K562 (cell line): ENCODE measurements around the gene OSCAR. TPM values are rescaled to one million over a fixed set of nuclear protein-coding genes. Genes with fewer than 3 reads are reported as not detected.

ENCODE experiments used
- CAMTA2 ChIP-seq: fragments of 250-450 bp; sonication (Bioruptor Pico); conservative IDR thresholded peaks from 2 replicates; pipeline ENCODE4 v1.5.1; 2022
- CREB1 ChIP-seq, 2 experiments: sonication (generic) in 1 of 2; formaldehyde crosslinking in 1 of 2; IDR thresholded peaks; 2 replicates each; pipeline versions ENCODE4 v1.6.1 to v1.8.0; 2012 to 2022; ENCODE audit warnings: inconsistent platforms in 1 of 2, mild to moderate bottlenecking in 1 of 2, missing genetic modification reagents in 1 of 2, moderate library complexity in 1 of 2
- MTF1 ChIP-seq: fragments of 250-450 bp; sonication (Bioruptor Pico); IDR thresholded peaks from 2 replicates; pipeline ENCODE4 v1.9.0; 2021; ENCODE audit warnings: moderate library complexity, mild to moderate bottlenecking, inconsistent platforms, borderline replicate concordance
- NFXL1 ChIP-seq: fragments of 450-650 bp; formaldehyde crosslinking; IDR thresholded peaks from 2 replicates; pipeline ENCODE4 v1.4.0; 2021; ENCODE audit warnings: mild to moderate bottlenecking
- NR2C1 ChIP-seq, 2 experiments: fragments of 450-650 bp; IDR thresholded peaks; 2 replicates each; pipeline ENCODE4 v1.6.1; 2017; ENCODE audit warnings: mild to moderate bottlenecking in 2 of 2, antibody characterized with exemption in 1 of 2, inconsistent platforms in 1 of 2, missing compliant biosample characterization in 1 of 2, missing genetic modification characterization in 1 of 2
- SIRT6 ChIP-seq: IDR thresholded peaks from one replicate; pipeline ENCODE4 v1.6.1; 2012; ENCODE audit warnings: low read depth, mild to moderate bottlenecking, control low read depth, inconsistent platforms, low read length, moderate library complexity
- SPI1 ChIP-seq: IDR thresholded peaks from 2 replicates; pipeline ENCODE4 v1.6.1; 2011; ENCODE audit warnings: low read depth, low read length, control low read depth, borderline replicate concordance
- THRAP3 ChIP-seq: fragments of 450-650 bp; IDR thresholded peaks from 2 replicates; pipeline ENCODE4 v1.6.1; 2016; ENCODE audit warnings: mild to moderate bottlenecking, inconsistent platforms, borderline replicate concordance
- ZFP1 ChIP-seq: fragments of 450-650 bp; formaldehyde crosslinking; IDR thresholded peaks from 2 replicates; pipeline ENCODE4 v1.4.0; 2020; ENCODE audit warnings: mild to moderate bottlenecking, mixed read lengths
- ZNF507 ChIP-seq: conservative IDR thresholded peaks from 2 replicates; pipeline ENCODE4 v1.6.1; 2017; ENCODE audit warnings: missing genetic modification characterization, missing compliant biosample characterization
- ZSCAN29 ChIP-seq: fragments of 450-650 bp; IDR thresholded peaks from 2 replicates; pipeline ENCODE4 v1.6.1; 2017
- polyA plus RNA-seq, 8 experiments: library from polyadenylated mRNA; depleted of rRNA in 4 of 8; stranded (reverse) in 5 of 8; unstranded in 3 of 8; fragments of >200 nt; fragmentation: Nextera tagmentation in 2 of 8; fragmentation: Illumina TruSeq in 1 of 8; extraction: Ambion mirVana in 2 of 8; extraction: Trizol in 1 of 8; gene quantifications; 2 replicates each; pipeline versions ENCODE4 v1.2.1 to v1.2.3, GENCODE V29; 2011 to 2014; ENCODE audit warnings: inconsistent platforms in 1 of 8, missing spikeins in 1 of 8
- total RNA-seq, 7 experiments: library from RNA; depleted of rRNA in 6 of 7; stranded (reverse); fragments of >200 nt in 6 of 7; fragmentation: Illumina TruSeq in 2 of 7; extraction: Trizol in 2 of 7; gene quantifications; 2 replicates each; pipeline versions ENCODE4 v1.2.1 to v1.2.3, GENCODE V29; 2011 to 2021; ENCODE audit warnings: low replicate concordance in 1 of 7
- TF ChIP-seq, protein P1 (sequence below), 3 experiments: fragments of 200-800 bp in 1 of 3; sonication (Bioruptor generic) in 1 of 3; sonication (generic) in 1 of 3; formaldehyde crosslinking in 1 of 3; IDR thresholded peaks; 2 replicates each; pipeline versions ENCODE4 v1.6.1 to v1.8.0; 2016 to 2022; ENCODE audit warnings: mild to moderate bottlenecking in 2 of 3, missing compliant biosample characterization in 2 of 3, missing genetic modification characterization in 2 of 3, missing genetic modification reagents in 1 of 3
- TF ChIP-seq, protein P2 (sequence below): fragments of 450-650 bp; conservative IDR thresholded peaks from 2 replicates; pipeline ENCODE4 v1.6.1; 2016; ENCODE audit warnings: missing genetic modification characterization, low read depth, mild to moderate bottlenecking, control low read depth, missing compliant biosample characterization
- TF ChIP-seq, protein P3 (sequence below), 2 experiments: IDR thresholded peaks in 1 of 2; conservative IDR thresholded peaks in 1 of 2; 2 replicates each; pipeline ENCODE4 v1.6.1; 2016; ENCODE audit warnings: low read depth in 2 of 2, mild to moderate bottlenecking in 1 of 2, missing compliant biosample characterization in 1 of 2, missing genetic modification characterization in 1 of 2, moderate library complexity in 1 of 2

The OSCAR gene
- total and polyA plus RNA-seq, 9 of the 15 experiments (the other 6 are each of a cell fraction or from before 2014, with no cell fraction given) = 0.09 to 0.62 (median 0.13) TPM; not detected in 5

DNA sequence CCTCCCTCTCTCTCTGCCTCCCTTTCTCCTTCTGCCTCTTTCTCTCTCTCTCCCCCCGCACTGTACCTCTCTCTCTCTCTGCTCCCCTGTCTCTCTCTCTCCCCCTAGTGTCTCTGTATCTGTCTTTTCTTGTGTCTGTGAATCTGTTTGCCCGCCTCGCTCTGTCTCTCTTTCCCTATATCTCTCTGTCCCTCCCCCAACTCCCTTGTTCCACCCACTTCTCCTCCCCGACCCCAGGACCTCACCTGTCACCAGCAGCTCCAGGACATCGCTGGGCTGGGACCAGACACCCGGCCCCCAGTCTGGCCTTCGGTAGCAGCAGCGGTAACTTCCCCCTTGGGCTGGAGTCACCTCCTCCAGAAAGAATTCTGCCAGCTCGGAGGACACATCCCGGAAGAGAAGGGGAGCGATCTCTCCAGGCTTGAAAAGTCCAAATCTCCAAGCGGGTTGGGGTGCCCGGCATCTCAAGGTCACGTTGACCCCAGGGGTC lies 3.9 kb downstream of the OSCAR start (continued):
- TF ChIP-seq, protein P1, sequence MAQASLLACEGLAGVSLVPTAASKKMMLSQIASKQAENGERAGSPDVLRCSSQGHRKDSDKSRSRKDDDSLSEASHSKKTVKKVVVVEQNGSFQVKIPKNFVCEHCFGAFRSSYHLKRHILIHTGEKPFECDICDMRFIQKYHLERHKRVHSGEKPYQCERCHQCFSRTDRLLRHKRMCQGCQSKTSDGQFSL (CRISPR knock-in tag; IDR thresholded peaks at IDR 0.05) = no peak
- TF ChIP-seq, protein P1 (tag; IDR thresholded peaks at IDR 0.05) = no peak
- TF ChIP-seq NR2C1 (IDR thresholded peaks at IDR 0.05) = no peak
- no peak for TF ChIP-seq NR2C1 (tag; IDR thresholded peaks at IDR 0.05)
- TF ChIP-seq, protein P2, sequence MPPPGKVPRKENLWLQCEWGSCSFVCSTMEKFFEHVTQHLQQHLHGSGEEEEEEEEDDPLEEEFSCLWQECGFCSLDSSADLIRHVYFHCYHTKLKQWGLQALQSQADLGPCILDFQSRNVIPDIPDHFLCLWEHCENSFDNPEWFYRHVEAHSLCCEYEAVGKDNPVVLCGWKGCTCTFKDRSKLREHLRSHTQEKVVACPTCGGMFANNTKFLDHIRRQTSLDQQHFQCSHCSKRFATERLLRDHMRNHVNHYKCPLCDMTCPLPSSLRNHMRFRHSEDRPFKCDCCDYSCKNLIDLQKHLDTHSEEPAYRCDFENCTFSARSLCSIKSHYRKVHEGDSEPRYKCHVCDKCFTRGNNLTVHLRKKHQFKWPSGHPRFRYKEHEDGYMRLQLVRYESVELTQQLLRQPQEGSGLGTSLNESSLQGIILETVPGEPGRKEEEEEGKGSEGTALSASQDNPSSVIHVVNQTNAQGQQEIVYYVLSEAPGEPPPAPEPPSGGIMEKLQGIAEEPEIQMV (tag) = no peak
- TF ChIP-seq, protein P3, sequence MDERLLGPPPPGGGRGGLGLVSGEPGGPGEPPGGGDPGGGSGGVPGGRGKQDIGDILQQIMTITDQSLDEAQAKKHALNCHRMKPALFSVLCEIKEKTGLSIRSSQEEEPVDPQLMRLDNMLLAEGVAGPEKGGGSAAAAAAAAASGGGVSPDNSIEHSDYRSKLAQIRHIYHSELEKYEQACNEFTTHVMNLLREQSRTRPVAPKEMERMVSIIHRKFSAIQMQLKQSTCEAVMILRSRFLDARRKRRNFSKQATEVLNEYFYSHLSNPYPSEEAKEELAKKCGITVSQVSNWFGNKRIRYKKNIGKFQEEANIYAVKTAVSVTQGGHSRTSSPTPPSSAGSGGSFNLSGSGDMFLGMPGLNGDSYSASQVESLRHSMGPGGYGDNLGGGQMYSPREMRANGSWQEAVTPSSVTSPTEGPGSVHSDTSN (CRISPR knock-in tag; IDR thresholded peaks at IDR 0.05; ENCODE audit: low read depth) = no peak
- TF ChIP-seq, protein P3 (tag; conservative IDR thresholded peaks at IDR 0.05; ENCODE audit: low read depth) = no peak
- no peak for TF ChIP-seq ZSCAN29
- no peak for TF ChIP-seq CAMTA2 (CRISPR knock-in tag)
- no peak for TF ChIP-seq SIRT6
- no peak for TF ChIP-seq CREB1 (IDR thresholded peaks at IDR 0.05)
- TF ChIP-seq CREB1 (CRISPR knock-in tag; IDR thresholded peaks at IDR 0.05) = no peak
- TF ChIP-seq NFXL1 = no peak
- TF ChIP-seq SPI1 = no peak
- TF ChIP-seq ZFP1 (CRISPR knock-in tag) = no peak
- TF ChIP-seq ZNF507 (tag) = no peak
- no peak for TF ChIP-seq MTF1
- TF ChIP-seq THRAP3 = no peak
